Suprapubic skin (tissue), 4 donors: ENCODE measurements around the gene NKAIN2. TPM values are rescaled to one million over a fixed set of nuclear protein-coding genes. Genes with fewer than 3 reads are reported as not detected.

ENCODE experiments used
- DNase-seq, 2 donors: peaks; one replicate each; pipeline ENCODE4 v3.0.0-alpha.2; 2019; ENCODE audit warnings: low spot score in 2 of 2
- H3K27ac ChIP-seq: fragments of 200-600 bp; sonication (generic); one replicate; pipeline ENCODE4 v1.5.1; 2019
- H3K27me3 ChIP-seq: fragments of 200-600 bp; sonication (generic); one replicate; pipeline ENCODE4 v1.5.1; 2019
- H3K36me3 ChIP-seq: fragments of 200-600 bp; sonication (generic); one replicate; pipeline ENCODE4 v1.5.1; 2019
- H3K4me1 ChIP-seq: fragments of 200-600 bp; sonication (generic); one replicate; pipeline ENCODE4 v1.5.1; 2019
- H3K4me3 ChIP-seq: fragments of 200-600 bp; sonication (generic); one replicate; pipeline ENCODE4 v1.5.1; 2019; ENCODE audit warnings: mild to moderate bottlenecking
- H3K9me3 ChIP-seq: fragments of 200-600 bp; sonication (generic); one replicate; pipeline ENCODE4 v1.5.1; 2019
- EP300 ChIP-seq: sonication (generic); formaldehyde crosslinking; IDR thresholded peaks from one replicate; pipeline ENCODE4 v1.6.1; 2017; ENCODE audit warnings: antibody characterized with exemption
- POLR2A ChIP-seq, 2 donors: fragments of 450-650 bp; IDR thresholded peaks; one replicate each; pipeline ENCODE4 v1.6.1; 2017; ENCODE audit warnings: antibody characterized with exemption in 2 of 2, mild to moderate bottlenecking in 2 of 2, moderate library complexity in 2 of 2
- POLR2AphosphoS5 ChIP-seq, 3 donors: sonication (generic); formaldehyde crosslinking; IDR thresholded peaks; one replicate each; pipeline ENCODE4 v1.6.1; 2017; ENCODE audit warnings: antibody characterized with exemption in 3 of 3
- WGBS: methylation state at CpG from one replicate; pipeline ENCODE4 v1.1.5; 2018; 5-methylcytosine and 5-hydroxymethylcytosine counted together
- total RNA-seq, 4 donors: library from RNA; depleted of rRNA; stranded (reverse); fragments of >200 nt; gene quantifications; one replicate each; pipeline ENCODE4 v1.1.0, GENCODE V29; 2016
- TF ChIP-seq, protein P1 (sequence below), 2 donors: fragments of 200-600 bp in 1 of 2; fragments of 450-650 bp in 1 of 2; sonication (generic) in 1 of 2; IDR thresholded peaks; one replicate each; pipeline ENCODE4 v1.5.1; 2016 to 2019; ENCODE audit warnings: antibody characterized with exemption in 2 of 2, mild to moderate bottlenecking in 1 of 2, moderate library complexity in 1 of 2

Gene NKAIN2
- total RNA-seq, 4 donors from 2014 or later: 0.40 TPM; not detected in 3

DNA sequence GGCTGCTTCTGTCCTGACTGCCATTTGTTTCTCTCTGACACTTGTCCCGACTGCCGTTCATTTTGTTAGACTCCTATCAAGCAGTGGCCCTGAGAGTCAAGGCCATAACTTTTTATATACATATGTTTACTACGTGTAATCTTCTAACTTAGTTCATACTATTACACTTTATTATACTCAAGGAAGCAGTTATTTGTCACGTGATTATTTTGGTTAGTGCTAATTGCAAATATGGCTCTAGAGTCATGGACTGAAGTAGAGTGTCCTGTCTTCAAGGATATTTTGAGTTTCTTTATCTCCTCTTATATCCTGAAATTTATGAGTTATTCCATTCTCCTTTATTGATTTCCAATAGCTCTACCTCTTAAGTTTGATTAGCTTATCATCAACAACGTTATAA lies 864.4 kb downstream of the NKAIN2 start:
- no peaks in the 10 kb centered on the region for H3K27me3 ChIP-seq
- WGBS: 86% methylated on average over 5 of the region's 5 CpGs
- no peaks in the 10 kb centered on the region for H3K9me3 ChIP-seq
- no peak overlapping the region for H3K4me3 ChIP-seq
- no peak for DNase-seq
- H3K27ac ChIP-seq: no peak overlapping the region
- TF ChIP-seq, protein P1, sequence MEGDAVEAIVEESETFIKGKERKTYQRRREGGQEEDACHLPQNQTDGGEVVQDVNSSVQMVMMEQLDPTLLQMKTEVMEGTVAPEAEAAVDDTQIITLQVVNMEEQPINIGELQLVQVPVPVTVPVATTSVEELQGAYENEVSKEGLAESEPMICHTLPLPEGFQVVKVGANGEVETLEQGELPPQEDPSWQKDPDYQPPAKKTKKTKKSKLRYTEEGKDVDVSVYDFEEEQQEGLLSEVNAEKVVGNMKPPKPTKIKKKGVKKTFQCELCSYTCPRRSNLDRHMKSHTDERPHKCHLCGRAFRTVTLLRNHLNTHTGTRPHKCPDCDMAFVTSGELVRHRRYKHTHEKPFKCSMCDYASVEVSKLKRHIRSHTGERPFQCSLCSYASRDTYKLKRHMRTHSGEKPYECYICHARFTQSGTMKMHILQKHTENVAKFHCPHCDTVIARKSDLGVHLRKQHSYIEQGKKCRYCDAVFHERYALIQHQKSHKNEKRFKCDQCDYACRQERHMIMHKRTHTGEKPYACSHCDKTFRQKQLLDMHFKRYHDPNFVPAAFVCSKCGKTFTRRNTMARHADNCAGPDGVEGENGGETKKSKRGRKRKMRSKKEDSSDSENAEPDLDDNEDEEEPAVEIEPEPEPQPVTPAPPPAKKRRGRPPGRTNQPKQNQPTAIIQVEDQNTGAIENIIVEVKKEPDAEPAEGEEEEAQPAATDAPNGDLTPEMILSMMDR (IDR thresholded peaks at IDR 0.05): no peak
- TF ChIP-seq POLR2A (IDR thresholded peaks at IDR 0.05) (no peak), POLR2AphosphoS5 (IDR thresholded peaks at IDR 0.05) (no peak), EP300 (no peak)
- H3K4me1 ChIP-seq: no peaks in the 10 kb centered on the region
- no peaks in the 10 kb centered on the region for H3K36me3 ChIP-seq

DNA sequence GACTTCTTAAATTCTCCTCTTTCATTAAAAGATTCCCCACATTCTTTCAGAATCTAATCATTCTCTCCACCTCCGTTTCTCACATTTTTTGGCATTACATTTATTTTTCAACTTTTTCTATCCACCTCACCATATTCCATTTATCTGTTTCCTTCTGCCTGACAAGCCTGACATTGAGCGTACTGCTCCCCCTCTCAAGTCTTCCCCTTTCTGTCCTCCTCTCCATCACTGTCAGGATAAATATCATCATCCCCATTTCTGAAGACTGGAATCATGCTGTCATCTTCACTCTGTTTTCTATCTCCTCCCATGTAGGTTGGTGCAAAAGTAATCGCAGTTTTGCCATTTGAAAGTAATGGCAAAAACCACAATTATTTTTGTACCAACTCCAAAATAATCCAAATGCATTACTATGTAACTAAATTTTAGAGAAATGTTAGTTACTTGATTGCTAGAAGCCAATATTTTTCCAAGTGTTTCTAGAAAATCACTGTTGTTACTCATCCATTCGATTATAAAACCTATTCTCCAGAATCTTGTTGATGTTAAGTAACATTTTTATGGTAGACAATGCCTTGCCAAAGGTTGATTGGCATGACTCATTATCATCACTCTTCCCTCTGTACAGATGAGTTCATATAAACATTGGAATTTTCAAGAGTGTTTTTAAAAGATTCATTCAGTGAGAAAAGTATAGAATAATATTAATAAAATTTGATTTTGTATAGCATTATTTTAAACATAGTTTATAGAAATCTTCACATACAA lies 866.2 kb downstream of the NKAIN2 start:
- Histone ChIP-seq H3K36me3 (no peaks in the 10 kb centered on the region), H3K27me3 (no peaks in the 10 kb centered on the region), H3K9me3 (no peaks in the 10 kb centered on the region), H3K4me1 (no peaks in the 10 kb centered on the region), H3K4me3 (no peak overlapping the region), H3K27ac (no peak overlapping the region)
- TF ChIP-seq, protein P1 (IDR thresholded peaks at IDR 0.05): no peak
- no peak for TF ChIP-seq POLR2A (IDR thresholded peaks at IDR 0.05)
- TF ChIP-seq EP300: no peak
- no peak for TF ChIP-seq POLR2AphosphoS5 (IDR thresholded peaks at IDR 0.05)
- no peak for DNase-seq
- 84% methylated on average over 4 of the region's 4 CpGs for WGBS

DNA sequence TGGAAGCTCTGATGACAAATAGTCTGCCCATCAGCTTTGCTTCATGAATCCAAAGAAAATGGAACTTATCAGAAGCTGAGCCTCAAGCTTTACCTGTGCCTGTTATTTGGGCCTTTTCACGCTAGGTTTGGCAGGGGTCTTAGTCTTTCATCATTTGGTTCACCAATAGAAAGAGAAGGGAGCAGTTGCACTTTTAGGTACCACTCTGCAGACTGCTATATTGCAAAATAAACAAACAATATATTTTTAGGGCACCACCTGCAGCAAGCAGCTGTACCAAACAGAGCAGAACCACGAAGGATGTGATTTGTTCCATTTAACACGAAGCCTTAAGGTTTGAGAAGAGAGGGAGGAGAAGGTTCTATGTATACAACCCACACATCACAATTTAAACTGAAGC lies 867.1 kb downstream of the NKAIN2 start:
- no peak for DNase-seq
- H3K4me1 ChIP-seq: no peaks in the 10 kb centered on the region
- WGBS: 78% methylated on average over 3 of the region's 3 CpGs
- no peak for TF ChIP-seq POLR2A (IDR thresholded peaks at IDR 0.05)
- TF ChIP-seq POLR2AphosphoS5 (IDR thresholded peaks at IDR 0.05): no peak
- no peaks in the 10 kb centered on the region for H3K36me3 ChIP-seq
- no peak overlapping the region for H3K4me3 ChIP-seq
- no peaks in the 10 kb centered on the region for H3K27me3 ChIP-seq
- H3K27ac ChIP-seq: no peak overlapping the region
- H3K9me3 ChIP-seq: no peaks in the 10 kb centered on the region

DNA sequence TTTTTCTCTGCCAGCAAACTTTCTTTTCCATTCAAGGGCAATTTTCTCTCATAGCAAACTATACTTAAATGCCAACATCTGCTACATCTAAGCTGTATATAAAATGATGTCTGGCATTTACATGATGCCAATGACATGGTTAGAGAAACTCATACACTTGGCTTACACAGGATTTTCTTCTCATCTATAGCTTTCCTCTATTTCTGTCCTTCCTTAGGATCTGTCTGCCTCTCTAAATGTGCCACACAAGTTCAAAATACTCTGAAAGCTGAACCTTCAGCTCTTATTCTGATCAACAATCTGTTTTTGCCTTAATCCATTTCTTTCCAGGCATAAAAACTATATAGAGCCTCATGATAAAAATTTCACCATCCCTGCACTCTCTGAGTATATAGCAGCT lies 867.7 kb downstream of the NKAIN2 start:
- Histone ChIP-seq H3K27me3 (no peaks in the 10 kb centered on the region), H3K4me3 (no peak overlapping the region), H3K9me3 (no peaks in the 10 kb centered on the region), H3K36me3 (no peaks in the 10 kb centered on the region), H3K27ac (no peak overlapping the region), H3K4me1 (no peaks in the 10 kb centered on the region)
- no peak for TF ChIP-seq POLR2AphosphoS5 (IDR thresholded peaks at IDR 0.05)
- TF ChIP-seq POLR2A (IDR thresholded peaks at IDR 0.05): no peak
- no peak for TF ChIP-seq EP300
- TF ChIP-seq, protein P1 (IDR thresholded peaks at IDR 0.05): no peak
- no peak for DNase-seq

DNA sequence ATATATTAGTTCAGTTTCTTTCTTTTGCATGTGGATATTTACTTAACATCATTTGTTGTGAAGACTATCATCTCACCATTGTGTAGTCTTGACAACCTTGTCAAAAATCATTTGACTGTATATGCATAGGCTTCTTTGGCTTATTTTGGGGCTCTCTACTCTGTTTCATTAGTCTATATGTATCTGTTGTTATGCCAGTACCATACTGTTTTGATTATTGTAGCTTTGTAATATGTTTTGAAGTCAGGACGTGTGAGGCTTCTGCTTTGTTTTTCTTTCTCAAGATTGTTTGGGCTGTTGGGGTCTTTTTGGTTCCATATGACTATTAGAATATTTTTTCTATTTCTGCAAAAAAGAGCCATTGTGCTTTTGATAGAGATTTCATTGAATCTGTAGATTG lies 870.4 kb downstream of the NKAIN2 start:
- no peak for DNase-seq
- no peak for TF ChIP-seq EP300
- TF ChIP-seq, protein P1 (IDR thresholded peaks at IDR 0.05): no peak
- TF ChIP-seq POLR2A (IDR thresholded peaks at IDR 0.05): no peak
- TF ChIP-seq POLR2AphosphoS5 (IDR thresholded peaks at IDR 0.05): no peak
- H3K27ac ChIP-seq: no peak overlapping the region
- H3K9me3 ChIP-seq: no peaks in the 10 kb centered on the region
- no peak overlapping the region for H3K4me3 ChIP-seq
- no peaks in the 10 kb centered on the region for H3K27me3 ChIP-seq
- no peaks in the 10 kb centered on the region for H3K4me1 ChIP-seq
- no peaks in the 10 kb centered on the region for H3K36me3 ChIP-seq
- WGBS: 78% methylated on average over 1 of the region's 1 CpG

DNA sequence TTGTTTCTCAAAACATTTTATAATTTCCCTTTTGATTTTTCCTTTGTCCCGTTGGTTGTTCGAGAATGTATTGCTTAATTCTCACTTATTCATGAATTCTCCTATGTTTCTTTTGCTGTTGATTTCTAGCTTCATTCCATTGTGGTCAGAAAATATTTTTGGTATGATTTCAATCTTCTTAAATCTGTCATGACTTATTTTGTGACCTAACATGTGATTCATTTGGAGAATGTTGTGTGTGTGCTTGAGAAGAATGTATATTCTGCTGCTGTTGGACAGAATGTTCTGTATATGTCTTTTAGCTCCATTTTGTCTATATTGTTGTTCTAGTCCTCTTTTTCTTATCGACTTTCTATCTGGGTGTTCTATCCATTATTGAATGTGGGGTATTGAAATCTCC lies 872.4 kb downstream of the NKAIN2 start:
- Histone ChIP-seq H3K36me3 (no peaks in the 10 kb centered on the region), H3K4me3 (no peak overlapping the region), H3K27me3 (no peaks in the 10 kb centered on the region), H3K9me3 (no peaks in the 10 kb centered on the region), H3K4me1 (no peaks in the 10 kb centered on the region), H3K27ac (no peak overlapping the region)
- no peak for DNase-seq
- WGBS: 88% methylated on average over 3 of the region's 3 CpGs
- TF ChIP-seq, protein P1 (IDR thresholded peaks at IDR 0.05): no peak
- no peak for TF ChIP-seq EP300
- TF ChIP-seq POLR2A (IDR thresholded peaks at IDR 0.05): no peak
- TF ChIP-seq POLR2AphosphoS5 (IDR thresholded peaks at IDR 0.05): no peak
